NB4 (cell line): ENCODE data around the gene UNK.
"Not testable (repeated sequence)": the region's sequence is repeated elsewhere in the genome, so short reads cannot be mapped to it uniquely, and the experiment has no call there.

Experiments used
- MAX ChIP-seq: IDR thresholded peaks from 2 replicates; pipeline ENCODE4 v1.6.1; 2011; ENCODE audit warnings: low read depth, low read length
- POLR2A ChIP-seq: IDR thresholded peaks from 2 replicates; pipeline ENCODE4 v1.6.1; 2011; ENCODE audit warnings: mild to moderate bottlenecking; ENCODE audit not compliant: insufficient read length; ENCODE audit errors: extremely low read depth
- TF ChIP-seq, protein P1 (sequence below): IDR thresholded peaks from one replicate; pipeline ENCODE4 v1.5.1; 2012; ENCODE audit warnings: low read depth, low read length

DNA sequence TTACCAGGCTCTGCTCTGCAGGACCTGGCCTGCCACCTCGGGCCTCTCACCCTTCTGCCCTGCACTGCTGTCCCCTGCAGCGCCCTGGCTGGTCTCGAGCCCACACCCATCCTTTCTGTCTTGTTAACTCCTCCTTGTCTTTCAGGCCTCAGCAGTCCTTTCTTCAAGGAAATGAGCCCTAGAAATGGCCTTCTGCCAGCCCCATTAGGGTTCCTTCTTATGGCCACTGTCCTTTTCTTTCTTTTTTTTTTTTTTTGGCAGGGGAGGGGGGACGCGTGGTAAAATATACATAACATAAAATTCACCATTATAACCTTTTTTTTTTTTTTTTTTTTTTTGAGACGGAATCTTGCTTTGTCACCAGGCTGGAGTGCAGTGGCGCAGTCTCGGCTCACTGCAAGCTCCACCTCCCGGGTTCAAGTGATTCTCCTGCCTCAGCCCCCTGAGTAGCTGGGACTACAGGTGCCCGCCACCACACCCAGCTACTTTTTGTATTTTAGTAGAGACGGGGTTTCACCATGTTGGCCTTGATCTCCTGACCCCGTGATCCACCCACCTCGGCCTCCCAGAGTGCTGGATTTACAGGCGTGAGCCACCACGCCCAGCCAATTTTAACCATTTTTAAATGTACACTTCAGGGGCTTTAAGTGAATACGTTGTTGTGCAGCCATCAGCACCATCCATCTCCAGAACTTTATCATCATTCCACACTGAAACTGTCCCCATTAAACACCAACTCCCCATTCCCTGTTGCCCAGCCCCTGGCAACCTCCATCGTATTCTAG lies 81.0 kb downstream of the UNK start:
- not testable (repeated sequence) for TF ChIP-seq POLR2A, MAX
- TF ChIP-seq, protein P1, sequence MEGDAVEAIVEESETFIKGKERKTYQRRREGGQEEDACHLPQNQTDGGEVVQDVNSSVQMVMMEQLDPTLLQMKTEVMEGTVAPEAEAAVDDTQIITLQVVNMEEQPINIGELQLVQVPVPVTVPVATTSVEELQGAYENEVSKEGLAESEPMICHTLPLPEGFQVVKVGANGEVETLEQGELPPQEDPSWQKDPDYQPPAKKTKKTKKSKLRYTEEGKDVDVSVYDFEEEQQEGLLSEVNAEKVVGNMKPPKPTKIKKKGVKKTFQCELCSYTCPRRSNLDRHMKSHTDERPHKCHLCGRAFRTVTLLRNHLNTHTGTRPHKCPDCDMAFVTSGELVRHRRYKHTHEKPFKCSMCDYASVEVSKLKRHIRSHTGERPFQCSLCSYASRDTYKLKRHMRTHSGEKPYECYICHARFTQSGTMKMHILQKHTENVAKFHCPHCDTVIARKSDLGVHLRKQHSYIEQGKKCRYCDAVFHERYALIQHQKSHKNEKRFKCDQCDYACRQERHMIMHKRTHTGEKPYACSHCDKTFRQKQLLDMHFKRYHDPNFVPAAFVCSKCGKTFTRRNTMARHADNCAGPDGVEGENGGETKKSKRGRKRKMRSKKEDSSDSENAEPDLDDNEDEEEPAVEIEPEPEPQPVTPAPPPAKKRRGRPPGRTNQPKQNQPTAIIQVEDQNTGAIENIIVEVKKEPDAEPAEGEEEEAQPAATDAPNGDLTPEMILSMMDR: not testable (repeated sequence)
